ENCODE measurements around the gene JAML. TPM values are rescaled to one million over a fixed set of nuclear protein-coding genes. Genes with fewer than 3 reads are reported as not detected.

The JAML gene
- total RNA-seq, 3 donors from 2014 or later: 2.3 to 16.0 (median 15.7) TPM

- TF ChIP-seq POLR2AphosphoS5 (IDR thresholded peaks at IDR 0.05) (no peak), POLR2A (IDR thresholded peaks at IDR 0.05) (no peak)
- TF ChIP-seq, protein P1, sequence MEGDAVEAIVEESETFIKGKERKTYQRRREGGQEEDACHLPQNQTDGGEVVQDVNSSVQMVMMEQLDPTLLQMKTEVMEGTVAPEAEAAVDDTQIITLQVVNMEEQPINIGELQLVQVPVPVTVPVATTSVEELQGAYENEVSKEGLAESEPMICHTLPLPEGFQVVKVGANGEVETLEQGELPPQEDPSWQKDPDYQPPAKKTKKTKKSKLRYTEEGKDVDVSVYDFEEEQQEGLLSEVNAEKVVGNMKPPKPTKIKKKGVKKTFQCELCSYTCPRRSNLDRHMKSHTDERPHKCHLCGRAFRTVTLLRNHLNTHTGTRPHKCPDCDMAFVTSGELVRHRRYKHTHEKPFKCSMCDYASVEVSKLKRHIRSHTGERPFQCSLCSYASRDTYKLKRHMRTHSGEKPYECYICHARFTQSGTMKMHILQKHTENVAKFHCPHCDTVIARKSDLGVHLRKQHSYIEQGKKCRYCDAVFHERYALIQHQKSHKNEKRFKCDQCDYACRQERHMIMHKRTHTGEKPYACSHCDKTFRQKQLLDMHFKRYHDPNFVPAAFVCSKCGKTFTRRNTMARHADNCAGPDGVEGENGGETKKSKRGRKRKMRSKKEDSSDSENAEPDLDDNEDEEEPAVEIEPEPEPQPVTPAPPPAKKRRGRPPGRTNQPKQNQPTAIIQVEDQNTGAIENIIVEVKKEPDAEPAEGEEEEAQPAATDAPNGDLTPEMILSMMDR (IDR thresholded peaks at IDR 0.05): no peak
- intact Hi-C loops (cut with DNase I; ENCODE audit: low total_unique reads): no loop called here
- H3K27me3 ChIP-seq: no peaks in the 10 kb centered on the region
- no peaks in the 10 kb centered on the region for H3K4me1 ChIP-seq
- H3K9me3 ChIP-seq: no peaks in the 10 kb centered on the region
- DNase-seq (ENCODE audit: low spot score in 2 of 2): no peak
- no peak overlapping the region for H3K4me3 ChIP-seq
- H3K27ac ChIP-seq: no peak overlapping the region
- H3K36me3 ChIP-seq: no peaks in the 10 kb centered on the region
Observed at GRCh38 chr11:118233850-118234249, 9.0 kb upstream of the JAML start.

GRCh38 chr11:118233377-118233776 lies 8.6 kb upstream of the JAML start:
- no peaks in the 10 kb centered on the region for H3K4me1 ChIP-seq
- TF ChIP-seq POLR2AphosphoS5 (IDR thresholded peaks at IDR 0.05): no peak
- no peak for TF ChIP-seq POLR2A (IDR thresholded peaks at IDR 0.05)
- TF ChIP-seq, protein P1 (IDR thresholded peaks at IDR 0.05): no peak
- no peak for DNase-seq (ENCODE audit: low spot score in 2 of 2)
- no peaks in the 10 kb centered on the region for H3K9me3 ChIP-seq
- H3K27ac ChIP-seq: no peak overlapping the region
- intact Hi-C loops (cut with DNase I; ENCODE audit: low total_unique reads): no loop called here
- H3K4me3 ChIP-seq: no peak overlapping the region
- no peaks in the 10 kb centered on the region for H3K36me3 ChIP-seq
- no peaks in the 10 kb centered on the region for H3K27me3 ChIP-seq

DNA sequence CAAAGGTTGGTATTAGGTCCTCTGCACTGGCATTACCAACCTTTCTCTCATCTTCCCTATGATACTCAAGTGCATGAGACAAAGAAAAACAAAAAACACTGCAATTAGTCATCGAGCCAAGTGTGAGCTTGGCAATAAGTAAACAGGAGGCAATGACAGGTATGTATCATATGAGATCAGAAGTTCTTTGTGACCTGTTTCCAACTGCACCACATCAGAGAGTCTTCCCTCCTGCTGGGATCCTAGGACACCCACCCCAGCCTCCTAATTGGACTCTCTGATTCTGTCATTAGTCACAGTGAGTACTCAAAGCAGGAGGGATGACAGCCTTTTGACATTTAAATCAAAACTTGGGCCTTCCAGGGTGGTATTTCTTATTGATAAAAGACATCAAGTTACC lies 7.8 kb upstream of the JAML start:
- TF ChIP-seq POLR2A (IDR thresholded peaks at IDR 0.05) (no peak), POLR2AphosphoS5 (IDR thresholded peaks at IDR 0.05) (no peak)
- TF ChIP-seq, protein P1 (IDR thresholded peaks at IDR 0.05): no peak
- intact Hi-C loops (cut with DNase I; ENCODE audit: low total_unique reads): no loop called here
- Histone ChIP-seq H3K27ac (no peak overlapping the region), H3K4me1 (no peaks in the 10 kb centered on the region), H3K27me3 (no peaks in the 10 kb centered on the region), H3K36me3 (no peaks in the 10 kb centered on the region), H3K9me3 (no peaks in the 10 kb centered on the region), H3K4me3 (no peak overlapping the region)
- no peak for DNase-seq (ENCODE audit: low spot score in 2 of 2)

GRCh38 chr11:118231461-118231860 lies 6.7 kb upstream of the JAML start:
- Histone ChIP-seq H3K9me3 (no peaks in the 10 kb centered on the region), H3K36me3 (no peaks in the 10 kb centered on the region), H3K4me3 (no peak overlapping the region), H3K27me3 (no peaks in the 10 kb centered on the region), H3K27ac (no peak overlapping the region), H3K4me1 (no peaks in the 10 kb centered on the region)
- DNase-seq (ENCODE audit: low spot score in 2 of 2): no peak
- intact Hi-C loops (cut with DNase I; ENCODE audit: low total_unique reads): no loop called here
- TF ChIP-seq, protein P1 (IDR thresholded peaks at IDR 0.05): no peak
- no peak for TF ChIP-seq POLR2A (IDR thresholded peaks at IDR 0.05)
- TF ChIP-seq POLR2AphosphoS5 (IDR thresholded peaks at IDR 0.05): no peak

- no peak for DNase-seq (ENCODE audit: low spot score in 2 of 2)
- Histone ChIP-seq H3K4me3 (no peak overlapping the region), H3K4me1 (no peaks in the 10 kb centered on the region), H3K36me3 (no peaks in the 10 kb centered on the region), H3K27ac (no peak overlapping the region), H3K27me3 (no peaks in the 10 kb centered on the region), H3K9me3 (no peaks in the 10 kb centered on the region)
- intact Hi-C loops (cut with DNase I; ENCODE audit: low total_unique reads): no loop called here
- TF ChIP-seq POLR2A (IDR thresholded peaks at IDR 0.05) (no peak), POLR2AphosphoS5 (IDR thresholded peaks at IDR 0.05) (no peak)
- TF ChIP-seq, protein P1 (IDR thresholded peaks at IDR 0.05): no peak
Observed at GRCh38 chr11:118230088-118230487, 5.3 kb upstream of the JAML start.

Measured in breast epithelium (tissue), 4 donors.